DMS 273 (cell line): ENCODE results near the gene MGAT5.

Source experiments
- DNase-seq: peaks from one replicate; lab custom pipeline; 2025; ENCODE audit not compliant: unreplicated experiment; lab: John Stamatoyannopoulos, UW

The MGAT5 gene

GRCh38 chr2:134253117-134253704 lies 661 bp upstream of the MGAT5 start:
- DNase-seq = peak; percentile 27

GRCh38 chr2:134254824-134255223 lies 952 bp downstream of the MGAT5 start:
- no peak for DNase-seq

GRCh38 chr2:134256956-134257355 lies 3.1 kb downstream of the MGAT5 start:
- DNase-seq = no peak

GRCh38 chr2:134257509-134257908 lies 3.6 kb downstream of the MGAT5 start:
- no peak for DNase-seq

DNA sequence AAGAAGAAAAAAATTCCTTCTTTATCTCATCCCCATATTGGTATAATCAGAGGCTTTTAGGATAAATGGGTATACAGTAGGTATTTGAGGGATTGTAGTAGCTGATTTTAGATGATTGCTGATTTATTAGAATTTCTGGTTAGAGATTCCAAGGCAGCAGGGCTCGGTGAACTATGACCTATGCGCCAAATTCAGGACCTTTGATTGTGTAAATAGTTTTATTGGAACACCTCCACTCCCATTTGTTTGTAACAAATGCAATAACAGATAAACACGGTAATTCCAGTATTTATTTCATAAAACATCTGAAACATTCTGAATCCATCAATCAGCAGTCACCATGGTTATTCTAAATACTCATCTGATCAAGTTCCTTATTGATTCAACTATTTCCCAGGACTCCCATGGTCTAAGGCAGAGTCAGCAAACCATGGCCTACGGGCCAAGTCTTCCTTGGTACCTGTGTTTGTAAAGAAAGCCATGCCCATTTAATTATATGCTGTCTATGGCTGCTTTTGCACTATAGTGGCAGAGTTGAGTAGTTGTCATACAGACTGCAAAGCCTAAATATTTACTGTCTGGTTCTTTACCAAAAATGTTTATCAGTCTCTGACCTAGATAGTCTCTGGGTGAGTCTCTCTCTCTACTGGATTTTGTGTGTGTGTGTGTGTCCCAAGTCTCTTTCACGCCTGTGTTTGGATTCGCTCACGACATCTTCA lies 4.3 kb downstream of the MGAT5 start:
- no peak for DNase-seq

DNA sequence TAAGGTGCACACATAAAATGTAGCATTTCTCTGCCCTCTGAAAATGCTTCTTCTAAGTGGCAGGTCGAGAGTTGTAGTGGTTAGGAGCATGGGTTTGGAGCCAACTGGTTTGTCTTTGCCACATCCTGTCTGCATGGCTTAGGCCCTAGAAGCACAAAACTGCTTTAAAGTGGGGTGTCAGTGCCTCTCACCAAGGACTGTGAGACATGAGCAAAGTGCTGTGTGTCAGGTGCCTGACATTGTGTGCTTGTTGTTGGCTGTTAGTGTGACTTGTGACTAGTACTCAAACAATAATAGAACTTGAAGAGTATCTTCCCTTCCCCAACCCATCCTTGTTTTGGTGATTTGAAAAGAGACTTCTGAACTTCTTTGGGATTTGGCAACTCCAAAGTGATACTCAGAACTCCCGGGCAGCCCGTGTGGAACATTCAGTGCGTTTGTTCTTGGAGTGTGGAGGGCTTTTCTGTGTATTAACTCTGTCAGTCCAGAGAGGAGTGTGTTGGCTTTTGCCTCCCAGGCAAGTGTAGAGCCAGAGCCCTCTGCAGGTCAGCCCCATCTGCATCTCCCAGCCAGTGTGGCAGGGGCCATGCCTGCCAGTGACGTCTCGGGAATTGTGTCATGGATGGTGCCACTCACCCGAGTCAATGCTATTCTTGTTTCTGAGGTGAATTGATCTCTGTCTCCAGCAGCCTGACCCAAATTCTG lies 5.0 kb downstream of the MGAT5 start:
- no peak for DNase-seq

DNA sequence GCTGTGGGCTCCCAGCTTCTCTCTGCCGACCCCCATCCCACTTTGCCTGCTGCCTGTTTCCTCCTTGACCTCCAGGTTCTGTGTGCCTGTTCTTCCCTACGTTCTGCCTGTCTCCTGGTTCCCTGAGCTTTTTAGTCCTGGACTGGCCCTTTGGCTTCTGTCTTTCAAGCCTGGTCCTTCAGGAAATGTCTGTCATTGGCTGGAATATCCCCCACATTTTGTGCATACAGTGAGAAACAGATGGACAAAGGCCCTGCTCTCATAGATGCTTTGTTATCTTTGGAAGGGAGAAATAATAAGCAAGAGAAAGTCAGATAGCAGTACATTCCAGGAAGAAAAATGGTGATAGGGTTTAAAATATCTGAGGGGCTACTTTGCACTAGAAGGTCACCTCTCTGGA lies 5.7 kb downstream of the MGAT5 start:
- DNase-seq = no peak

GRCh38 chr2:134259994-134260393 lies 6.1 kb downstream of the MGAT5 start:
- DNase-seq = no peak

DNA sequence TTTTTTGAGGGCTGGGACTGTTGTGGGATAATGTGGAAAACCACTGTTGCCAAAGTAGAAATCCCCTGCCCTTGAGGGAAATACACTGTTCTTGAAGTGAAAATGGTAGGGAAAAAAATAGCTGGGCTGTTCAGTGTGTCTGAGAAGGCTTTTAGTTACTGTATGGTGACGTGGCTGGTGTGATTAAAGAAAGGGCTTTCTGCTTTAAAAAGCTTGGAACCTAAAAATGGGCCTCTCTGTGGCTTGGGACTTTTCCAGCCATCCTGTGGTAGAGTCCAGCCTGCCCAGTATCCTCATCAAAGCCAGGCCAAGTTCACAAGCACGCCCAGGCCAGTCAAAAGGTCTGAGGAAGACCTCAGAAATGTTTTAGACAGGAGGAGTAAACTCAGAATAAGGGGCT lies 6.8 kb downstream of the MGAT5 start:
- no peak for DNase-seq

DNA sequence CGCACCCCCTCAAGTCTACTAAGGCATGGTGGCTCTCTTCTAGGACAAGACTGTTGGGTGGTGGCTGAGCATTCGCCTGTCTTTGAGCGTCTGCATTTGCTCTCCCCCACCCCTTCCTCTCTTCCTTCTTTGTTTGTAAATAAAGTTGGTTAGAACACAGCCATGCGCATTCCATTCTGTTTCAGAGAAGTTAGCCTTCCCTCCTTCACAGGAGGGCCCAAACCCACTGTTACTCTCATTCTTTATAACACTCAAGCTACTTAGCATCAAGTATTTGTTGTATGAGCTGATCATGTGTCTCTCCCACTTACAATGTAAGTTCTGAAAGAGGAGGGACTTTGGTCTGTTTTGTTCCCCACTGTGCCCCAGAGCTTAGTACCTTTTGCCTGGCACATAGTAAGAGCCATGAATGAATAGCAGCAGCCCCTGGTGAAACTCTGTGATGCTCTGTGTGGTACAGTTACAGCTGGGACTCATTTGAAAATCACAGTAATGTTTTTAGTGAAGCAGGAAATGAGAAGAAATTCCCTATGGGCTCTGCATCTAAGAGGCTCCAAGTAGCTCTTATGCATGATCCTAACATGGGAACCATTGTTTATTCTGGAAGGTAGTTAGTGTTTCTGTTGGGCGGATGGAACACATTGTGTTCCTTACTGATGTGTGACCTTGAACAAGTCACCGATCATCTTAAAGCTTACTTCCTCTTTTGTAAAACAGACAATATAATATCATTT lies 7.7 kb downstream of the MGAT5 start:
- no peak for DNase-seq

DNA sequence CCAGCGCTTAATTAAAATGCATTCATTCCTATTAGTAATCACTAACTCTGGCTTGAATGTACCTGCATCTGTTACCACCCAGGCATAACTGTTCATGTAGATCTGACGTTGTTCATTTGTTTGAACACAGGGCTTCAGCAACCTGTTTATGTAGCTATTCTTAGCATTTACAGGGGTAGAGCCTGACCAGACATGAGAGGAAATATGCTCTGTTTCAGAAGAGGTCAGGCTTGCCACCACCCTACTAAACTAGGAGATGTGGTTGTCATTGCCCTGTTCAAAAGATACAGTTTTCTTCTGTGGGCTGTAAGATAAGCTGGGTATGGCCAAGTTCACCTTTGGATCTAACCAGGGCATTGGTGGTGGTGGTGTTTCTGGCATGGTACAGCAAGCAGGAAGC lies 8.8 kb downstream of the MGAT5 start:
- no peak for DNase-seq

- no peak for DNase-seq
Measured at GRCh38 chr2:134268265-134268664, 14.4 kb downstream of the MGAT5 start.

DNA sequence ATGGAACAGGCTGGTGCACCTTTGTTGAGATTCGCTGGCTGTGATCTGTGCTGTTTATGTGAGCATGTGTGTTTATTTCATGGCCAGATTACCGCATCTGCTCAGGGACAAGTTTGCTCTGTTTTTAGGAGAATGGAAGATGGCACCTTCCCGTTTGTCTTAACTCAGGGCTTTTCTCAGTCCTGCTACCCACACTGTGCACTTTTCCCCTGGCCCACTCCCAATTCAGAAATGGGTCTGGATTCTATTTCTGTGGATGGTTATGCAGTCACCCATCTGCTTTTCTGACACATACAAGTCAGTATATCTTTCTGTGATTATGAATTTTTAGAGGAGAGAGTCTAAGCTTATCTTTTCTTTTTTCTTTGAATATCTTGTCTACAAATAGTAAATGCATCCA lies 15.4 kb downstream of the MGAT5 start:
- DNase-seq = no peak

- no peak for DNase-seq
Measured at GRCh38 chr2:134269972-134270735, 16.3 kb downstream of the MGAT5 start.

DNA sequence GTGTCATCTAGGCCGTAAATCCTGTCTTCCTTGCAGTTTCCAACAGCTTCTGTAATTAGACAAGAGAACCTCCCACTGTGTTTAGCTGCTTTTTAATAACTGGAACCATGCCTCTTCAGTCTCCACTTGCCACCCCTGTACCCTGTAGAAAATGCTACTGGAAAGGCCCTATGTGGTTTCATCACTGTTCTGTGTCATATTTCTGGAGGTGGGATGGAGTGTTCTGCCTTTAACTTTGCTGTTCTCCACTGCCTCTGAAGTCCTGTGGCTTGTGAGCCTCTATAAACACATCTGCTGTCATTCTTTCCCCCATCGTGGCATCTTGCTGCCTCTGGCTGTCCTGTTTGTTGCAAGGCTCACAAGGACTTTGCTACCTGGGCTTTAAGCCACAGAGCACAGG lies 17.9 kb downstream of the MGAT5 start:
- no peak for DNase-seq

GRCh38 chr2:134272806-134273205 lies 18.9 kb downstream of the MGAT5 start:
- DNase-seq = no peak

DNA sequence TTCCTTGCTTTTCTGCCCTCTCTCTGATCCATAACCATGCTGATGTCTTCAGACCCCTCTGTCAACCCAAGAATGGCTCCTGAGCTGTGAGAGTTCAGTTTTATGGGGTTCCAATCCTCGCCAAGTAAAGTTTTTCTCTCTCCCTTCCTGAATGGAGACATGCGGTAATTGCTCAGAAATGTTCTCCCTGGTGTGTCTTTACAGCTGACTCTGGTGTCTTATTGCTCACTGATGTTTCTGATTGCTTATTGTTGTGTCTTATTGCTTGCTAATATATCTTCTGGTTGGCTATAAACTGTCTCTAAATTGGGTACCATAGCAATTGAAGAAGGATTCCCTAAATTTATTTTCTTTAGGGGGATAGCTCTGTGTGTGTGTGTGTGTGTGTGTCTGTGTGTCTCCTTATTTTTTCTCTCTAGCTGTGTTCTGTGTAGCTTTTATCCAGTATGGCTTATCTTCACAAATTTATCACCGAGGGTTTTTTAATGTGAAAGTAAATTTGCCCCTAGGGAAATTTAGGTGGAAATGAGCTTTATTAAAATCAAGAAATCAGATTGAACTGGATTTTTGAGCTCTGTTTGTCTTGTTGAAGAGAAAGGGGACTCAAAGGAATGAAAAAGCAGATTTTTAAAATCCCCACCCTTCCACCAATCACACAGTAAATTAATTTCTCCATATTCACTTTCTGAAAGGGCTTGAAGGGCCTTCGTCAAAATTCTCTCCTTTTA lies 19.5 kb downstream of the MGAT5 start:
- no peak for DNase-seq

- no peak for DNase-seq
Measured at GRCh38 chr2:134274121-134274520, 20.2 kb downstream of the MGAT5 start.

DNA sequence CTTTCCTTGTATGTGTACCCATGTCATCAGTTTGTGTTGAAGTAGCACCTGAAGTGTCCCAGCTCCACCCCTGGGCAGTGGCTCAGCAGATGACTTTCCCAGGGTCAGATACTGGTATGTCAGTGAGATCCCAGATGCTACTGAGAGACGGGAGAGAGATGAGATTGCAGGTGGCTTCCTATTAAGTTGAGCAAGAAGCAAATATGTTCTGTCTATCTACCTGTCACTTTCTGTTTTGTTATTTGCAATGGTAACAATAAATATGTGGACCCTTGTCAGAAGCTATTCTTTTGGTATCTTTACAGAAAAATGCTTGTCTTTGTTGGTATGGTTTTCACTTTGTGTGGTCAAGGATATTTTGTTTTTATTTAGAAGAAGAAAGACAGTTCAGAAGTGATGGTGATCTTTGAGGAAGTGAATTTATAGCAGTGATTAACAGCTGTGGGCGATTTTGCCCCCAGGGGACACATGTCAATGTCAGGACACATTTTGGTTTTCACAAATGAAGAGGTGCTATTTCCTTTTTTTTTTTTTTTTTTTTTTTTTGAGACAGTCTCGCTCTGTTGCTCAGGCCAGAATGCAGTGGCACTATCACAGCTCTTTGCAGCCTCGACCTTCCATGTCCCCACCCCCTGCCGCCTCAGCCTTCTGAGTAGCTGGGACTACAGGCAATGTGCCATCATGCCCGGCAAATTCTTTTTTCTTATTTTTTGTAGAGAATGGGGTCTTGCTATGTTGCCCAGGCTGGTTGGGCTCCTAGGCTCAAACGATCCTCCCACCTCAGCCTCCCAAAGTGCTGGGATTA lies 21.4 kb downstream of the MGAT5 start:
- DNase-seq = no peak
